GM12878 (cell line): ENCODE measurements around the gene CDHR2. TPM values are rescaled to one million over a fixed set of nuclear protein-coding genes. Genes with fewer than 3 reads are reported as not detected.
A peak's percentile ranks its signal among the peaks of the same experiment; 100 is the strongest.

Source experiments
- BHLHE40 ChIP-seq, 2 experiments: fragments of 450-650 bp in 1 of 2; IDR thresholded peaks; 2 replicates each; pipeline ENCODE4 v1.6.1; 2011 to 2017; ENCODE audit warnings: low read depth in 2 of 2, borderline replicate concordance in 1 of 2, improper control_type of control experiment in 1 of 2, low read length in 1 of 2, mild to moderate bottlenecking in 1 of 2
- CHD2 ChIP-seq: IDR thresholded peaks from 2 replicates; pipeline ENCODE4 v1.6.1; 2011; ENCODE audit warnings: low read depth, low read length, improper control_type of control experiment, borderline replicate concordance
- EGR1 ChIP-seq, 2 experiments: IDR thresholded peaks; 1 replicate in 1 of 2; 2 replicates in 1 of 2; pipeline ENCODE4 v1.6.1; 2011 to 2012; ENCODE audit warnings: low read depth in 2 of 2, low read length in 2 of 2, borderline replicate concordance in 1 of 2, mild to moderate bottlenecking in 1 of 2, moderate library complexity in 1 of 2
- EP300 ChIP-seq, 2 experiments: fragments of 150-350 bp in 1 of 2; IDR thresholded peaks; 2 replicates each; pipeline ENCODE4 v1.6.1; 2011 to 2012; ENCODE audit warnings: low read depth in 2 of 2, low read length in 2 of 2, borderline replicate concordance in 1 of 2, improper control_type of control experiment in 1 of 2, inconsistent platforms in 1 of 2; ENCODE audit not compliant: control insufficient read depth in 1 of 2
- IKZF1 ChIP-seq: fragments of 450-650 bp; conservative IDR thresholded peaks from 2 replicates; pipeline ENCODE4 v1.6.1; 2017; ENCODE audit warnings: antibody characterized with exemption, mild to moderate bottlenecking
- KDM1A ChIP-seq: fragments of 200-600 bp; sonication (generic); IDR thresholded peaks from 2 replicates; pipeline ENCODE4 v1.6.1; 2016; ENCODE audit warnings: borderline replicate concordance
- MEF2B ChIP-seq: fragments of 450-650 bp; IDR thresholded peaks from 2 replicates; pipeline ENCODE4 v1.6.1; 2018; ENCODE audit warnings: mild to moderate bottlenecking, moderate library complexity; ENCODE audit not compliant: partially characterized antibody, poor library complexity, severe bottlenecking
- PKNOX1 ChIP-seq: fragments of 450-650 bp; IDR thresholded peaks from 2 replicates; pipeline ENCODE4 v1.6.1; 2016; ENCODE audit warnings: mild to moderate bottlenecking
- POLR2AphosphoS5 ChIP-seq: IDR thresholded peaks from 2 replicates; pipeline ENCODE4 v1.6.1; 2011; ENCODE audit warnings: mild to moderate bottlenecking, low read length, inconsistent platforms
- POU2F2 ChIP-seq: IDR thresholded peaks from 3 replicates; pipeline ENCODE4 v1.6.1; 2011; ENCODE audit warnings: low read depth, mild to moderate bottlenecking, low read length, borderline replicate concordance
- SIX5 ChIP-seq: IDR thresholded peaks from 2 replicates; pipeline ENCODE4 v1.6.1; 2011; ENCODE audit warnings: mild to moderate bottlenecking, low read depth, low read length, moderate library complexity; ENCODE audit not compliant: severe bottlenecking
- ZBED1 ChIP-seq: IDR thresholded peaks from 2 replicates; pipeline ENCODE4 v1.6.1; 2016; ENCODE audit warnings: borderline replicate concordance
- ZBTB33 ChIP-seq: fragments of 450-650 bp; IDR thresholded peaks from 2 replicates; pipeline ENCODE4 v1.6.1; 2017; ENCODE audit warnings: mild to moderate bottlenecking
- ZNF622 ChIP-seq: fragments of 450-650 bp; IDR thresholded peaks from 2 replicates; pipeline ENCODE4 v1.6.1; 2017; ENCODE audit warnings: mild to moderate bottlenecking, inconsistent platforms
- polyA plus RNA-seq, 11 experiments: library from polyadenylated mRNA; depleted of rRNA in 4 of 11; unstranded in 6 of 11; stranded (reverse) in 5 of 11; fragments of >200 nt; fragmentation: Nextera tagmentation in 4 of 11; fragmentation: Illumina TruSeq in 1 of 11; extraction: Ambion mirVana in 4 of 11; extraction: Trizol in 1 of 11; gene quantifications; 1 replicate in 1 of 11; 2 replicates in 10 of 11; pipeline versions ENCODE4 v1.2.1 to v1.2.3, GENCODE V29; 2011 to 2016; ENCODE audit warnings: inconsistent platforms in 2 of 11, missing spikeins in 2 of 11, low read depth in 1 of 11
- total RNA-seq, 4 experiments: library from RNA; depleted of rRNA in 3 of 4; stranded (reverse); fragments of >200 nt in 3 of 4; fragmentation: Illumina TruSeq in 1 of 4; extraction: Trizol in 1 of 4; gene quantifications; 2 replicates each; pipeline versions ENCODE4 v1.2.1 to v1.2.3, GENCODE V29; 2013 to 2021

CDHR2 gene
- total and polyA plus RNA-seq, 10 of the 15 experiments (the other 5 are each of a cell fraction or from before 2014, with no cell fraction given), result 0.03 to 0.46 (median 0.06) TPM; not detected in 5

DNA sequence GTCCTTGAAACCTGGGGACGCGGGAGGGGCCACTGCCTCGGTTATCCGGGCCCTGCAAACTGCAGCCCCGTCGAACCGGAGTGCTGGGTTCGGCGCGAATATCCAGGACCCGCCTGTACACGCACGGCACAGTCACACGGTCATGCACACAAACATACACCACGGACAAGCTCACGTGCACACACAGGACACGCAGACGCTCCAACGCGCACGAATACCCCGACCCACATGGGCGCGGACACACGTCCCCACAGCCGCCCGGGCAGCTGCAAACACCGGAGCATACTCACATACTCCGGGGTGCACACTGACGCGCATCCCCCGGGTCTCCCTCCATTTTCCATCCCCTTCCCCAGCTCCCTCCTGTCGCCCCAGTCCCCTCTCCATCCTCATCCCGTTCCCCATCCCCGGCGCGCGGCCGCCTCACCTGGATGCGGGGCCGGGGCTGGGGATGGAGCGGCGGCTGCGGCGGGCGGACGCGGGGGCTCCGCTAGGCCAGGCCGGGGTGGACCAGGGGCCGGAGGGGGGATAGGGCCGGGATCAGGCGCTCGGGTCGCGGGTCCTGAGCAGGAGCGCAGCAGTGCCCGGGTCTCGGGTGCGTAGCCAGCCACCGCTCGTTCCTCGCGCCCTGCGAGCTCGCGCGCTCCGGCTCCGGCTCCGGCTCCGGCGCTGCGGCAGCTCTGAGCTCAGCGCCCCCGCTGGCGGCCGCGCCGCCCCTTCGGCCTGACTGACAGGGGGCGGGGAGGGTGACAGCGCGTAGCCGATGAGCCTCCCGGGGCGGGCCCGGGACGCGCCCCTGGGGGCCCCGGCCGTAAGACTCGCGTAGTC, 80.9 kb downstream of the CDHR2 start, which contains the start of the genes EIF4E1B and SNCB (continued):
- TF ChIP-seq ZBTB33 (no peak), EP300 (IDR thresholded peaks at IDR 0.05; ENCODE audit: borderline replicate concordance in 1 of 2, control insufficient read depth in 1 of 2, low read depth in 2 of 2, low read length in 2 of 2) (no peak), ZBED1 (no peak), ZNF622 (no peak), IKZF1 (0 out of 2 replicates have a peak, but pooled peaks have one; percentile 25), MEF2B (no peak), BHLHE40 (IDR thresholded peaks at IDR 0.05; ENCODE audit: borderline replicate concordance in 1 of 2, low read depth in 2 of 2, low read length in 1 of 2) (peak in 1 of 2 experiments; percentile 52; a peak in 1 of 4 replicates), KDM1A (no peak), CHD2 (no peak), SIX5 (no peak), EGR1 (IDR thresholded peaks at IDR 0.05; ENCODE audit: borderline replicate concordance in 1 of 2, low read depth in 2 of 2, low read length in 2 of 2) (peak in 1 of 2 experiments; percentile 53; a peak in 1 of 3 replicates), POU2F2 (no peak), POLR2AphosphoS5 (no peak), PKNOX1 (peak; percentile 93)
